Mesodermal cell (in vitro differentiated cells): ENCODE results near the gene TMEM54.

Experiments used
- H3K27ac ChIP-seq: 2 replicates; pipeline ENCODE4 v1.7.0; 2013; ENCODE audit warnings: mild to moderate bottlenecking, low read depth, low read length, moderate library complexity; ENCODE audit not compliant: severe bottlenecking
- H3K36me3 ChIP-seq: 2 replicates; pipeline ENCODE4 v1.7.1; 2013; ENCODE audit warnings: mild to moderate bottlenecking, low read length, moderate library complexity; ENCODE audit not compliant: control insufficient read depth, insufficient read depth
- H3K4me1 ChIP-seq: one replicate; pipeline ENCODE4 v1.7.1; 2013; ENCODE audit warnings: mild to moderate bottlenecking, low read length; ENCODE audit not compliant: insufficient read depth, control insufficient read depth, poor library complexity, severe bottlenecking
- H3K4me3 ChIP-seq: 2 replicates; pipeline ENCODE4 v1.7.0; 2013; ENCODE audit warnings: low read length, control low read depth, mild to moderate bottlenecking; ENCODE audit not compliant: insufficient read depth, poor library complexity, severe bottlenecking; ENCODE audit errors: extremely low read depth
- H3K9me3 ChIP-seq: 2 replicates; pipeline ENCODE4 v1.7.1; 2013; ENCODE audit warnings: mild to moderate bottlenecking, low read length, moderate library complexity; ENCODE audit not compliant: control insufficient read depth
- WGBS, 2 experiments: methylation state at CpG; one replicate each; pipeline ENCODE4 v1.1.5; 2013; ENCODE audit warnings: missing lambda C conversion rate in 2 of 2; ENCODE audit not compliant: insufficient coverage in 2 of 2; 5-methylcytosine and 5-hydroxymethylcytosine counted together

TMEM54 gene

DNA sequence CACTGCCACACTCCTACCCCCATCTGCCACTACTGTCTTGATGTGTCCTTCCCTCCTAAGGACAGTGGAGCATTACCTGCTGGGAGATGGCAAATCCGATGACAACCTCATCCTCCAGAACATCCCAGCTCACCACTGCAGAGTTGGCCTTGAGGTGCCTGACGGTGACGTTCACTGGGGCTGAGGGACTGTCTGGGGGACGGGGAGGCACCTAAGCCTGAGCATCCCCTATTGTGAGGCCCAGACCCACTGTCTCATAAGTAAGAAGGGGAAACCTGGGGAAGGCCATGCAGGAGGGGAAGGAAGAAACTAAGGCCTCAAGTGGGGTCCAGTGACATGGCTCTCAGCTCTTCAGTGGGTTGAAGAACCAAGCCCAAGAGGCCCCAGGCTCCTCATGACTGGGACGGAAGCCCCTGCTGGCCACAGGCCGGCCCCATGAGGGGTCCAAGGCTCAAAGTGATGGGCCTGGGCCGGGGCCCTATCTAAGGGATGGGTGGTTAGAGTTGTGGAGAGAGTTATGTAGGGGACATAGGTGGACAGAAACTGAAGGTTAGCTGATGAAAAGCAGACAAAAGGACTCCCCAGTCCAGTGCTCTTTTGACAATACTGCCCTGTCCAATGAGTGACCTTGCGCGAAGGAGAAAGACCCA is 32.3 kb downstream of the TMEM54 start:
- H3K4me3 ChIP-seq: no peak overlapping the region
- 95 to 96% methylated on average over 5 of the region's 9 CpGs for WGBS, 2 experiments
- peaks cover 2% of the 10 kb centered on the region for H3K36me3 ChIP-seq
- no peaks in the 10 kb centered on the region for H3K9me3 ChIP-seq
- no peak overlapping the region for H3K27ac ChIP-seq
- peaks cover 14% of the 10 kb centered on the region for H3K4me1 ChIP-seq

- Histone ChIP-seq H3K4me3 (no peak overlapping the region), H3K27ac (no peak overlapping the region), H3K36me3 (peaks cover 6% of the 10 kb centered on the region), H3K9me3 (no peaks in the 10 kb centered on the region), H3K4me1 (peaks cover 14% of the 10 kb centered on the region)
- 92 to 95% methylated on average over 11 to 12 of the region's 13 CpGs for WGBS, 2 experiments
Measured at GRCh38 chr1:32868085-32868484, 33.1 kb downstream of the TMEM54 start.

GRCh38 chr1:32867671-32868070 is 33.5 kb downstream of the TMEM54 start:
- WGBS, 2 experiments: 95 to 100% methylated on average over 2 to 4 of the region's 7 CpGs
- H3K36me3 ChIP-seq: peaks cover 10% of the 10 kb centered on the region
- no peak overlapping the region for H3K27ac ChIP-seq

DNA sequence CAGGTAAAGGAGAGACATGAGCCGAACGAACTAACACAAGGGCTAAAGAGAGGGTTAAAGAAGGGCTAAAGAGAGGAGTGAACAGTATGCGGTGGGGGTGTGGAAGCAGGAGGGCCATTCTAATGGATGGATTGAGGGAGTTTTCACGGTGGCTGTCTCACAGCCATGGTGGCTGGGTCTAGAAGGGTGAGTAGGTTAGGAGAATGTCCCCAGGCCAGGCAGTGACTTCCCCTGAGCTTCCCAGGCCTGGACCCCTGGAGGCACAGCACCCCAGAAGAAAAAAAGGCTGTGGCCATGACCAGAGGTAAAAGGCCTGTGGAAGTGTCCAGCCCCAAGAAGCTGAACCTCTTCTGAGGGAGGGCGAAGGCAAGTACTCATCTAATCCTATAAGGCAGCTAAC is 34.0 kb downstream of the TMEM54 start:
- Histone ChIP-seq H3K36me3 (peaks cover 10% of the 10 kb centered on the region), H3K4me1 (peaks cover 13% of the 10 kb centered on the region), H3K9me3 (no peaks in the 10 kb centered on the region), H3K27ac (no peak overlapping the region), H3K4me3 (no peak overlapping the region)
- 75 to 84% methylated on average over 2 to 5 of the region's 5 CpGs for WGBS, 2 experiments

More at GRCh38 chr1:32867671-32868070, 33.5 kb downstream of the TMEM54 start:
- Histone ChIP-seq H3K4me1 (peaks cover 14% of the 10 kb centered on the region), H3K4me3 (no peak overlapping the region), H3K9me3 (no peaks in the 10 kb centered on the region)

GRCh38 chr1:32865639-32866405 is 35.4 kb downstream of the TMEM54 start:
- no peaks in the 10 kb centered on the region for H3K9me3 ChIP-seq
- peaks cover 11% of the 10 kb centered on the region for H3K4me1 ChIP-seq
- WGBS, 2 experiments: 100% methylated on average over 1 of the region's 3 CpGs
- H3K4me3 ChIP-seq: no peak overlapping the region
- no peak overlapping the region for H3K27ac ChIP-seq
- peaks cover 17% of the 10 kb centered on the region for H3K36me3 ChIP-seq

DNA sequence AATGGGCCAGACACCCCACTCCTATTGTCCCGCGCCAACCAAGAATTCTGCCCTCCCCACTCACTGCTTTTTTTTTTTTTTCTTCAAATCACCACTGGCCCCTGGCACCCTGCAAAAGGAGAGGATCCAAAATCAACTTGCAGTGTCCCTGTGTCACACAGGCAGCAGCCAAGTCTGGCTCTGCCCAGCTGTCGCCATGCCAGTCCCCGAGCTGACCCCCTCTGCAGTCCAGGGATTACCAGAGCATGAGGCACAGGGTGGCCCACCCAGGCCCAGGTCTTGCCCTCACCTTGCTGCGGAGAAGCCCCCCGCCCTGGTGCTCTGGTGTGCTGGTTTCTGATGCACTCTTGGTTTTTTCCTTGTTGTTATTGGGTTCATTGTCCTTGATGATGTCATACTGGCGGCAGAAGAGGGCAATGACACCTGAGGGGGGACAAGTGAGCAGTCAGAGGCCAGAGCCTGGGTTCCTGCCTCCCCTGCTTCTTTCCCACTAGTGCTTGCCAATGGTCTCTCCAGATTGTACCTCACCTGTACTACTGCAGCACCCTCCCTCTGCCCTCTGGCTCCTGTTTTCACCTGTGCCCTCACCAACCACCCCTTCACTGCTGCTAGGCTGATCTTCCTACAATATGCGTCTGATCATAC is 36.7 kb downstream of the TMEM54 start:
- 96 to 98% methylated on average over 6 to 8 of the region's 8 CpGs for WGBS, 2 experiments
- no peak overlapping the region for H3K27ac ChIP-seq
- H3K4me1 ChIP-seq: peaks cover 5% of the 10 kb centered on the region

DNA sequence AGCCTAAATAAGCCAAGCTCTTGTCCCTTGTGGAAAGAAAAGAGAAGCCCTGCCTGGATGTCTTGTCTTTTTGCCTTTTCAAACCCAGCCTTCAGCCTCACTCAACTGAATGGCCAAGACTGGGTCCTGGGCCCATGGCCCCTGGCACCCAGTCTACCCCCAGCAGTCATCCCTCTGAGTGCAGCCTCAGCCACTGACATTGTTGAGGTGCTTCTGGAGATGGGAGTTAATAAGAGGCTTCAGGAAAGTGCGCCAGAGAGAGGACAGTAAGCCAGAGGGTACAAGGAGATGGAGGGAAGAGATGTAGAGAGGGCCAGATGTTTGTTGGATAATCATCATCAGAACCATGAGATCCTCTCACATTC is 37.3 kb downstream of the TMEM54 start:
- H3K9me3 ChIP-seq: no peaks in the 10 kb centered on the region
- H3K4me1 ChIP-seq: peaks cover 5% of the 10 kb centered on the region
- peaks cover 25% of the 10 kb centered on the region for H3K36me3 ChIP-seq
- H3K4me3 ChIP-seq: no peak overlapping the region
- WGBS, 2 experiments: 83% methylated on average over 1 of the region's 1 CpG; no CpG with 5 or more reads in 1 of the 2 experiments
- no peak overlapping the region for H3K27ac ChIP-seq

More for the DNA sequence above, 36.7 kb downstream of the TMEM54 start:
- Histone ChIP-seq H3K4me3 (no peak overlapping the region), H3K9me3 (no peaks in the 10 kb centered on the region), H3K36me3 (peaks cover 20% of the 10 kb centered on the region)

- WGBS, 2 experiments: 88 to 98% methylated on average over 3 of the region's 4 CpGs
- peaks cover 27% of the 10 kb centered on the region for H3K36me3 ChIP-seq
- no peak overlapping the region for H3K27ac ChIP-seq
- peaks cover 5% of the 10 kb centered on the region for H3K4me1 ChIP-seq
- no peak overlapping the region for H3K4me3 ChIP-seq
- H3K9me3 ChIP-seq: no peaks in the 10 kb centered on the region
Measured at GRCh38 chr1:32863218-32863880, 37.8 kb downstream of the TMEM54 start.

DNA sequence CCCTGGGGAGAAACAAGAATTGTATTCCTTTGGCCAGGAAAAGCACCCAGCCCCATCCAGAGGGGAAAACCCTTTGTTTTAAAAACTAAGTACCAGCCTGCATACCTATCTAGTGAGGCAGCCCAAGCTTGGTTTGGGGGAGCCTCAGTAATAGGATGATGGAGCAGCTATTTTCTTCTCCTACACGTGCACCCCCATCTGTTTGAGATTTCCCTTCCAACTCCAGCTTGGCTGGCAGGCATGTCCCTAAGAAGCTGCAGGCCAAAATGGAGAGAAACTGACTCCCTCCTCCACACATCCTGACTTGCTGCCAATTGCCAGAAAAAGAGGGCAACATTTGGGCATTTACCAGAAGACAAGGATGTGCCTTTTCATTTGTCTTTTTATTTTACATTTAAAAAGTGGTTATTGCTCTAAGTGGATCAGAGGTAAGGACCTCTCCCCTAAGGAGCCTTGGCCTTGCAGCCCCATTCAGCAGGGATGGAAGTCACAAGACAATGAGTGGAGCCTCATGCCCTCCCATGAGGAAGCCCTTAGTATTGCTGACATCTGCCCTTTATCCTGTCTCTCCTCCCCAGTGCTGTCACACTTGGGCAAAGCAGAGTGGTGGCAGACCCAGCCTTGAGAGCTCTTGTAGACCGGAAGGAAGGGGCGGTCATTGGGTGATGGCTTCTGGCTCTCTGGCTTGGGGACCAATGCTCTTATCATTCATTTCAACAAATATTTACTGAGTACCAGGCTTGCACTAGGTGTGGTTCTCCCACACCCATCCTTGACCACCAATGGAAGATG is 39.1 kb downstream of the TMEM54 start:
- H3K4me3 ChIP-seq: no peak overlapping the region
- H3K36me3 ChIP-seq: peaks cover 36% of the 10 kb centered on the region
- 70 to 90% methylated on average over 2 to 3 of the region's 3 CpGs for WGBS, 2 experiments
- no peak overlapping the region for H3K27ac ChIP-seq
- H3K9me3 ChIP-seq: no peaks in the 10 kb centered on the region
- peaks cover 5% of the 10 kb centered on the region for H3K4me1 ChIP-seq

GRCh38 chr1:32860566-32860965 is 40.6 kb downstream of the TMEM54 start:
- Histone ChIP-seq H3K9me3 (no peaks in the 10 kb centered on the region), H3K36me3 (peaks cover 49% of the 10 kb centered on the region), H3K27ac (no peak overlapping the region), H3K4me1 (peaks cover 5% of the 10 kb centered on the region), H3K4me3 (no peak overlapping the region)
